Measurements from ENCODE around the gene TRAF4. TPM values are rescaled to one million over a fixed set of nuclear protein-coding genes. Genes with fewer than 3 reads are reported as not detected.
"Not testable (repeated sequence)": the region's sequence is repeated elsewhere in the genome, so short reads cannot be mapped to it uniquely, and the experiment has no call there.

TRAF4 gene
- total RNA-seq, 2 experiments from 2014 or later = 44.9 to 45.1 TPM

GRCh38 chr17:28726226-28726626, 17.6 kb upstream of the TRAF4 start, which contains the start of gene TLCD1:
Gene TLCD1 (minus strand): TSS chr17:28726233. CDS start chr17:28726097, 136 bp downstream.
- peak within 1 kb of the TSS; percentile 90 for H3K4me3 Mint-ChIP-seq
- H3K4me1 Mint-ChIP-seq = peaks cover 69% of the 10 kb centered on the region
- peak within 1 kb of the TSS; percentile 99 for H3K27ac Mint-ChIP-seq
- CTCF ChIA-PET = interaction anchor here (0.5 to 11.5 kb wide), 51 partner anchors 9 to 422 kb away, joined by 3 to 420 read pairs (median 6); partner anchors contain the start of genes DHRS13, FLOT2, PHF12 and PIGS
- H3K36me3 Mint-ChIP-seq (ENCODE audit: low read depth) = peaks cover 36% of the 10 kb centered on the region
- H3K27me3 Mint-ChIP-seq = no peaks in the 10 kb centered on the region
- POLR2A ChIA-PET = interaction anchor here (0.7 to 1.5 kb wide), 4 partner anchors 17 to 25 kb away, joined by 3 to 6 read pairs (median 4); partner anchors contain the start of gene TRAF4
- DNase-seq = peak; percentile 66
- no peaks in the 10 kb centered on the region for H3K9me3 Mint-ChIP-seq

- Mint-ChIP-seq H3K27ac (peak overlapping the region; percentile 99), H3K9me3 (no peaks in the 10 kb centered on the region), H3K4me3 (peak overlapping the region; percentile 90), H3K36me3 (ENCODE audit: low read depth) (peaks cover 31% of the 10 kb centered on the region), H3K27me3 (no peaks in the 10 kb centered on the region), H3K4me1 (peaks cover 63% of the 10 kb centered on the region)
- ChIA-PET CTCF (interaction anchor here (0.5 to 11.5 kb wide), 61 partner anchors 7 to 422 kb away, joined by 3 to 420 read pairs (median 5); partner anchors contain the start of genes BLTP2, DHRS13, FLOT2 and PHF12), POLR2A (interaction anchor here (0.6 to 1.5 kb wide), 6 partner anchors 17 to 225 kb away, joined by 3 to 6 read pairs (median 4); partner anchors contain the start of gene TRAF4)
- peak; percentile 93 for DNase-seq
Observed at GRCh38 chr17:28726627-28727491, 17.0 kb upstream of the TRAF4 start.

DNA sequence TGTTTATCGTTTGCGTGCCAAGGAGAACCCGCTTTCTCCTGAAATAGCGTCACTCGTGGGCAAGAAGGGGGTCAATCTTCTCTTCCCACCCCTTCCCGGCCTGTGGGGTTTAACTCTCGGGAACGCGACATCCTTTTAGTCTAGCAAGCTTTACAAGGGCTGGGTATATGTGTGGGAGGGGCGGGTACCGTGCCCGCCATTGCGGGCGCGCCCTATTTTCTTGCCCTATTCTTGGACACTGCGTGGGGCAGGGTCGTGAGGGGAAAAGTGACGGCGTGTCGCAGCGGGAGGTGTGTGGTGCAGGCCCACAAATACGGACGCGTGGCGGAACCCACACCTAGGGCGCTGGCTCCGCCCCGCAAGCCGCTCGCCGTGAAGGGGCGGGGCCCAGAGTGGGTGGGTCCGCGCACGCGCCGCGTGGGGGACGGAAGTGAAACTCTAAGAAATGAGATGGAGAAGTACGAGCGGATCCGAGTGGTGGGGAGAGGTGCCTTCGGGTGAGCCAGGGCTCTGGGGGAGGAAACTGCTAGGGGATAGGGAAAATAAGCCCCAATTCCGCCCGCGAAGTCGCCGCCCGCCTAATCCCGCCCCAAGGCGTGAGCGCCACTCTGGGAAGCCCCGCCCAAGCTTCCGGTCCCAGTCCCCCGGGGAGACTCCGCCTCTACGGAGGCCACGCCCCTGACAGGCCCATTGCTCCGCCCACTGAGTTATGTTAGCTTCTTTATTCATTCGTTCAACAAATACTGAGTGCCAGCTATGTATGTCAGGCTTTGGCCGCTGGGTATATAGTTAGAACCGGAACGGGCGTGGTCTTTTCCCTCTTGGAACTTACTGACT, 15.2 kb upstream of the TRAF4 start, which contains the start of gene NEK8:
NEK8 (plus strand) TSS at position 425 of the 837 bp plus-strand sequence; CDS start at position 451, 26 bp downstream.
- peak within 1 kb of the TSS; percentile 99 for H3K27ac Mint-ChIP-seq
- H3K4me1 Mint-ChIP-seq = peaks cover 48% of the 10 kb centered on the region
- CTCF ChIA-PET = interaction anchor here (0.6 to 11.5 kb wide), 18 partner anchors 9 to 236 kb away, joined by 3 to 420 read pairs (median 12); partner anchors contain the start of genes BLTP2, DHRS13, FLOT2 and PROCA1
- DNase-seq = peak; percentile 98
- POLR2A ChIA-PET = interaction anchor here (0.6 to 2.0 kb wide), 5 partner anchors 9 to 222 kb away, joined by 3 to 12 read pairs (median 3); partner anchors contain the start of gene RPL23A
- peak within 1 kb of the TSS; percentile 90 for H3K4me3 Mint-ChIP-seq
- no peaks in the 10 kb centered on the region for H3K27me3 Mint-ChIP-seq
- H3K36me3 Mint-ChIP-seq (ENCODE audit: low read depth) = peaks cover 16% of the 10 kb centered on the region
- no peaks in the 10 kb centered on the region for H3K9me3 Mint-ChIP-seq

DNA sequence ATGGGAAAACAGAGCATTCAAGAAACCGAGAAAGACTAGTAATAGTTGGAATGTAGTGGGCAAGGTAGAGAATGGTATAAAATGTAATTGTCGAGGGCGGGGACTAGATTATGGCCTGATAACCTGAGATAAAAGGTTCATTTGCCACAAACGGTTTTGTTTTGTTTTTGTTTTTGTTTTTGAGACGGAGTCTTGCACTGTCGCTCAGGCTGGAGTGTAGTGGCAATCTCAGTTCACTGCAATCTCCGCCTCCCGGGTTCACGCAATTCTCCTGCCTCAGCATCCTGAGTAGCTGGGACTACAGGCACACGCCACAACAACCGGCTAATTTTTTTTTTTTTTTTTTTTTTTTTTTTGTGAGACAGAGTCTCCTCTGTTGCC, 13.9 kb upstream of the TRAF4 start:
- H3K36me3 Mint-ChIP-seq (ENCODE audit: low read depth) = peaks cover 4% of the 10 kb centered on the region
- H3K4me3 Mint-ChIP-seq = no peak overlapping the region
- no peak for DNase-seq
- CTCF ChIA-PET = interaction anchor here (1.0 to 11.5 kb wide), 5 partner anchors 10 to 219 kb away, joined by 5 to 420 read pairs (median 32); partner anchors contain the start of genes DHRS13, PROCA1, RPL23A and TRAF4
- POLR2A ChIA-PET = no interaction called here
- H3K27ac Mint-ChIP-seq = peak overlapping the region; percentile 15
- H3K9me3 Mint-ChIP-seq = no peaks in the 10 kb centered on the region
- H3K4me1 Mint-ChIP-seq = peaks cover 35% of the 10 kb centered on the region
- no peaks in the 10 kb centered on the region for H3K27me3 Mint-ChIP-seq

DNA sequence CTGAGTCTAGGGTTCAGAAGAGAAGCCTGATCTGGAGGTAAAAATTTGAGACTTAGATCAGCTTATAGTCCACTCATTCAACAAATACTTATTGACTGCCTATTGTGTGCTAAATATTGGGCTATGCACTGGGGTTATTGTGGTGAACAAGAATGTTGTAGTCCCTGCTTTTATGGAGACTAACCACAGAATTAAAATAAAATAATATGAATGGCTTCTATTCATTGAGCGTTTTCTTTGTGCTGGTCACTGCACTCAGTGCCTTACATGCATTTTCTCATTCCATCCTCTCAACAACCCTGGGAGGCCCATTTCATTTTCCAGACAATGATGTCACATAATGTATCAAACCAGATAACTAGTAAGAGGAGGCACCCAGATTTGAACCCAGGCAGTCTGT, 10.5 kb upstream of the TRAF4 start:
- Mint-ChIP-seq H3K9me3 (no peaks in the 10 kb centered on the region), H3K27me3 (no peaks in the 10 kb centered on the region)
- POLR2A ChIA-PET = no interaction called here

DNA sequence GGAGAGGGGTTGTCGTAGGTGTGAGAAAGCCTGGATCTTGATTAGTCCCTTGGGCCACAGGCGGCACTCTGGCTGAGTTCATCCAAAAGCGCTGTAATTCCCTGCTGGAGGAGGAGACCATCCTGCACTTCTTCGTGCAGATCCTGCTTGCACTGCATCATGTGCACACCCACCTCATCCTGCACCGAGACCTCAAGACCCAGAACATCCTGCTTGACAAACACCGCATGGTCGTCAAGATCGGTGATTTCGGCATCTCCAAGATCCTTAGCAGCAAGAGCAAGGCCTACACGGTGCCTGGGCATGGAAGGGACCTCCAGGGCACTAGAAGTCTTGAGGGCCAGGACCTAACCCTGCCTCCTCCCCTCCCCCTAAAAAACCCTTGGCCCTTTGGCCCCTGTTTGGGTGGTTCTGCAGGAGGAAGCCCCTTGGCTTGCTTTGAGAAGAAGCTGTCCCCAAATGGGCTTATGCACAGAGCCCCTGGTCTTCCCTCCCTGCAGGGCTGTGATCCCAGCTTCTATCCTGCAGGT, 9.0 kb upstream of the TRAF4 start:
- no peak for DNase-seq
- Mint-ChIP-seq H3K9me3 (peaks cover 2% of the 10 kb centered on the region), H3K4me3 (no peak overlapping the region), H3K27me3 (no peaks in the 10 kb centered on the region), H3K4me1 (peaks cover 16% of the 10 kb centered on the region), H3K36me3 (ENCODE audit: low read depth) (peaks cover 7% of the 10 kb centered on the region), H3K27ac (no peak overlapping the region)
- ChIA-PET POLR2A (no interaction called here), CTCF (interaction anchor here (0.9 to 11.5 kb wide), 4 partner anchors 8 to 218 kb away, joined by 3 to 420 read pairs (median 10); partner anchors contain the start of genes TLCD1 and TRAF4)

More for the DNA sequence above, 10.5 kb upstream of the TRAF4 start:
- no peak overlapping the region for H3K4me3 Mint-ChIP-seq
- peaks cover 15% of the 10 kb centered on the region for H3K4me1 Mint-ChIP-seq
- DNase-seq = no peak
- CTCF ChIA-PET = interaction anchor here (11.5 kb wide), 1 partner anchor 14 kb away, joined by 420 read pairs; the partner anchor contains the start of gene TRAF4
- no peak overlapping the region for H3K27ac Mint-ChIP-seq
- H3K36me3 Mint-ChIP-seq (ENCODE audit: low read depth) = peaks cover 3% of the 10 kb centered on the region

- ChIA-PET CTCF (interaction anchor here (0.9 to 11.5 kb wide), 4 partner anchors 9 to 218 kb away, joined by 3 to 420 read pairs (median 10); partner anchors contain the start of genes TLCD1 and TRAF4), POLR2A (no interaction called here)
- Mint-ChIP-seq H3K4me1 (peaks cover 14% of the 10 kb centered on the region), H3K9me3 (peaks cover 2% of the 10 kb centered on the region), H3K27ac (no peak overlapping the region), H3K27me3 (no peaks in the 10 kb centered on the region), H3K4me3 (no peak overlapping the region), H3K36me3 (ENCODE audit: low read depth) (peaks cover 8% of the 10 kb centered on the region)
- no peak for DNase-seq
Observed at GRCh38 chr17:28735242-28735722, 8.5 kb upstream of the TRAF4 start.

GRCh38 chr17:28735913-28736769, 7.7 kb upstream of the TRAF4 start:
- CTCF ChIA-PET = interaction anchor here (2.1 to 11.5 kb wide), 2 partner anchors 9 to 11 kb away, joined by 17 to 420 read pairs; partner anchors contain the start of genes TLCD1 and TRAF4
- DNase-seq, POLR2A ChIA-PET, H3K9me3 Mint-ChIP-seq, H3K4me3 Mint-ChIP-seq, H3K27ac Mint-ChIP-seq, H3K27me3 Mint-ChIP-seq: not testable (repeated sequence)
- peaks cover 16% of the 10 kb centered on the region for H3K4me1 Mint-ChIP-seq
- peaks cover 12% of the 10 kb centered on the region for H3K36me3 Mint-ChIP-seq (ENCODE audit: low read depth)

DNA sequence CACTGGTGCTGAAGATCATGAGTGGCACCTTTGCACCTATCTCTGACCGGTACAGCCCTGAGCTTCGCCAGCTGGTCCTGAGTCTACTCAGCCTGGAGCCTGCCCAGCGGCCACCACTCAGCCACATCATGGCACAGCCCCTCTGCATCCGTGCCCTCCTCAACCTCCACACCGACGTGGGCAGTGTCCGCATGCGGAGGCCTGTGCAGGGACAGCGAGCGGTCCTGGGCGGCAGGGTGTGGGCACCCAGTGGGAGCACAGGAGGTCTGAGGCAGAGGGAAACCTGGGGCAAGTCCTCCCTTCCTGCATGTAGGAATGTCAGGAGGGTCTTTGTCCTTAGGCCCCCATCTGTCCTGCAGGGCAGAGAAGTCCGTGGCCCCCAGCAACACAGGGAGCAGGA, 6.5 kb upstream of the TRAF4 start:
- ChIA-PET CTCF (interaction anchor here (1.0 to 20.1 kb wide), 2 partner anchors 7 to 13 kb away, joined by 3 to 420 read pairs; partner anchors contain the start of genes NEK8 and TLCD1), POLR2A (no interaction called here)
- H3K36me3 Mint-ChIP-seq (ENCODE audit: low read depth) = peaks cover 14% of the 10 kb centered on the region
- H3K4me3 Mint-ChIP-seq = no peak overlapping the region
- H3K9me3 Mint-ChIP-seq = peaks cover 2% of the 10 kb centered on the region
- H3K27ac Mint-ChIP-seq = no peak overlapping the region
- H3K27me3 Mint-ChIP-seq = no peaks in the 10 kb centered on the region
- DNase-seq = no peak
- peaks cover 25% of the 10 kb centered on the region for H3K4me1 Mint-ChIP-seq

- Mint-ChIP-seq H3K4me3 (no peak overlapping the region), H3K9me3 (peaks cover 2% of the 10 kb centered on the region), H3K36me3 (ENCODE audit: low read depth) (peaks cover 14% of the 10 kb centered on the region), H3K27ac (peak overlapping the region; percentile 80), H3K27me3 (no peaks in the 10 kb centered on the region), H3K4me1 (peaks cover 26% of the 10 kb centered on the region)
- DNase-seq = no peak
- POLR2A ChIA-PET = no interaction called here
- CTCF ChIA-PET = interaction anchor here (1.0 to 20.1 kb wide), 2 partner anchors 8 to 12 kb away, joined by 3 to 420 read pairs; partner anchors contain the start of genes NEK8 and TLCD1
Observed at GRCh38 chr17:28737770-28738679, 5.8 kb upstream of the TRAF4 start.
